HG03439 (cell line): ENCODE measurements around the gene IFT43.

Experiments used
- ATAC-seq: cut with Tn5 transposase; IDR thresholded peaks from one replicate; pipeline ENCODE4 v1.9.1; 2021; ENCODE audit warnings: mild to moderate bottlenecking, moderate library complexity; ENCODE audit not compliant: unreplicated experiment

IFT43 gene

GRCh38 chr14:76073717-76074116 lies 88.2 kb downstream of the IFT43 start:
- ATAC-seq, result no peak

- ATAC-seq, result no peak
These were observed 91.8 kb downstream of the IFT43 start for GRCh38 chr14:76077340-76077739.

- no peak for ATAC-seq
These were observed 92.9 kb downstream of the IFT43 start for GRCh38 chr14:76078501-76078900.

- ATAC-seq, result no peak
These were observed 94.5 kb downstream of the IFT43 start for GRCh38 chr14:76080025-76080424.

- ATAC-seq, result no peak
These were observed 94.9 kb downstream of the IFT43 start for GRCh38 chr14:76080471-76080870.

- ATAC-seq, result no peak
These were observed 96.1 kb downstream of the IFT43 start for GRCh38 chr14:76081642-76082041.

- ATAC-seq, result no peak
These were observed 98.5 kb downstream of the IFT43 start for GRCh38 chr14:76083796-76084765.

- ATAC-seq, result no peak
These were observed 99.8 kb downstream of the IFT43 start for GRCh38 chr14:76085358-76085757.

GRCh38 chr14:76086636-76087035 lies 101.1 kb downstream of the IFT43 start:
- no peak for ATAC-seq

- ATAC-seq, result no peak
These were observed 102.8 kb downstream of the IFT43 start for GRCh38 chr14:76088326-76088725.

- ATAC-seq, result no peak
These were observed 103.4 kb downstream of the IFT43 start for GRCh38 chr14:76088771-76089571.

GRCh38 chr14:76089575-76089974 lies 104.0 kb downstream of the IFT43 start:
- ATAC-seq, result no peak

GRCh38 chr14:76090616-76091391 lies 105.2 kb downstream of the IFT43 start:
- no peak for ATAC-seq

- no peak for ATAC-seq
These were observed 107.5 kb downstream of the IFT43 start for GRCh38 chr14:76093077-76093476.

GRCh38 chr14:76096257-76096656 lies 110.7 kb downstream of the IFT43 start:
- ATAC-seq, result no peak

GRCh38 chr14:76097547-76097946 lies 112.0 kb downstream of the IFT43 start:
- ATAC-seq, result no peak

- ATAC-seq, result no peak
These were observed 112.5 kb downstream of the IFT43 start for GRCh38 chr14:76098047-76098446.

- ATAC-seq, result no peak
These were observed 113.5 kb downstream of the IFT43 start for GRCh38 chr14:76098916-76099675.

- ATAC-seq, result no peak
These were observed 114.7 kb downstream of the IFT43 start for GRCh38 chr14:76100236-76100635.
